ENCODE measurements around the gene ARHGEF7.
A peak's percentile ranks its signal among the peaks of the same experiment; 100 is the strongest.

Gene ARHGEF7

GRCh38 chr13:111325941-111326620 lies 211.0 kb downstream of the ARHGEF7 start:
- H3K27me3 ChIP-seq (replicated peaks; ENCODE audit: control insufficient read depth, insufficient read depth, low read length) = peaks cover 21% of the 10 kb centered on the region
- H3K4me1 ChIP-seq (ENCODE audit: control insufficient read depth, insufficient read depth, low read length) = no peaks in the 10 kb centered on the region
- no peaks in the 10 kb centered on the region for H3K9me3 ChIP-seq (ENCODE audit: control insufficient read depth, low read length)
- H3K4me3 ChIP-seq (ENCODE audit: low read length) = no peak overlapping the region
- no peak for DNase-seq (ENCODE audit: low read depth)
- no peaks in the 10 kb centered on the region for H3K36me3 ChIP-seq (ENCODE audit: control insufficient read depth, insufficient read depth, low read length, severe bottlenecking)
- H3K9ac ChIP-seq (ENCODE audit: low read length) = no peak overlapping the region

- Histone ChIP-seq H3K9ac (ENCODE audit: low read length) (no peak overlapping the region), H3K36me3 (ENCODE audit: control insufficient read depth, insufficient read depth, low read length, severe bottlenecking) (no peaks in the 10 kb centered on the region), H3K27me3 (replicated peaks; ENCODE audit: control insufficient read depth, insufficient read depth, low read length) (peaks cover 21% of the 10 kb centered on the region), H3K4me3 (ENCODE audit: low read length) (no peak overlapping the region), H3K4me1 (ENCODE audit: control insufficient read depth, insufficient read depth, low read length) (no peaks in the 10 kb centered on the region), H3K9me3 (ENCODE audit: control insufficient read depth, low read length) (no peaks in the 10 kb centered on the region)
- DNase-seq (ENCODE audit: low read depth) = no peak
Measured at GRCh38 chr13:111326621-111326965, 211.5 kb downstream of the ARHGEF7 start.

GRCh38 chr13:111326981-111327642 lies 212.0 kb downstream of the ARHGEF7 start:
- no peak overlapping the region for H3K9ac ChIP-seq (ENCODE audit: low read length)
- no peaks in the 10 kb centered on the region for H3K36me3 ChIP-seq (ENCODE audit: control insufficient read depth, insufficient read depth, low read length, severe bottlenecking)
- peaks cover 21% of the 10 kb centered on the region for H3K27me3 ChIP-seq (replicated peaks; ENCODE audit: control insufficient read depth, insufficient read depth, low read length)
- H3K4me3 ChIP-seq (ENCODE audit: low read length) = no peak overlapping the region
- H3K4me1 ChIP-seq (ENCODE audit: control insufficient read depth, insufficient read depth, low read length) = no peaks in the 10 kb centered on the region
- DNase-seq (ENCODE audit: low read depth) = no peak
- H3K9me3 ChIP-seq (ENCODE audit: control insufficient read depth, low read length) = no peaks in the 10 kb centered on the region

GRCh38 chr13:111327730-111328573 lies 212.8 kb downstream of the ARHGEF7 start:
- Histone ChIP-seq H3K27me3 (replicated peaks; ENCODE audit: control insufficient read depth, insufficient read depth, low read length) (peaks cover 18% of the 10 kb centered on the region), H3K9me3 (ENCODE audit: control insufficient read depth, low read length) (no peaks in the 10 kb centered on the region), H3K36me3 (ENCODE audit: control insufficient read depth, insufficient read depth, low read length, severe bottlenecking) (no peaks in the 10 kb centered on the region), H3K4me1 (ENCODE audit: control insufficient read depth, insufficient read depth, low read length) (no peaks in the 10 kb centered on the region), H3K4me3 (ENCODE audit: low read length) (no peak overlapping the region), H3K9ac (ENCODE audit: low read length) (no peak overlapping the region)
- DNase-seq (ENCODE audit: low read depth) = no peak

GRCh38 chr13:111328574-111329410 lies 213.7 kb downstream of the ARHGEF7 start:
- no peaks in the 10 kb centered on the region for H3K9me3 ChIP-seq (ENCODE audit: control insufficient read depth, low read length)
- H3K4me1 ChIP-seq (ENCODE audit: control insufficient read depth, insufficient read depth, low read length) = no peaks in the 10 kb centered on the region
- H3K36me3 ChIP-seq (ENCODE audit: control insufficient read depth, insufficient read depth, low read length, severe bottlenecking) = no peaks in the 10 kb centered on the region
- H3K9ac ChIP-seq (ENCODE audit: low read length) = no peak overlapping the region
- DNase-seq (ENCODE audit: low read depth) = no peak
- H3K4me3 ChIP-seq (ENCODE audit: low read length) = no peak overlapping the region
- H3K27me3 ChIP-seq (replicated peaks; ENCODE audit: control insufficient read depth, insufficient read depth, low read length) = peaks cover 16% of the 10 kb centered on the region

- H3K4me1 ChIP-seq (ENCODE audit: control insufficient read depth, insufficient read depth, low read length) = no peaks in the 10 kb centered on the region
- H3K9ac ChIP-seq (ENCODE audit: low read length) = no peak overlapping the region
- H3K9me3 ChIP-seq (ENCODE audit: control insufficient read depth, low read length) = no peaks in the 10 kb centered on the region
- H3K36me3 ChIP-seq (ENCODE audit: control insufficient read depth, insufficient read depth, low read length, severe bottlenecking) = no peaks in the 10 kb centered on the region
- peaks cover 12% of the 10 kb centered on the region for H3K27me3 ChIP-seq (replicated peaks; ENCODE audit: control insufficient read depth, insufficient read depth, low read length)
- no peak overlapping the region for H3K4me3 ChIP-seq (ENCODE audit: low read length)
- DNase-seq (ENCODE audit: low read depth) = no peak
Measured at GRCh38 chr13:111329641-111330040, 214.5 kb downstream of the ARHGEF7 start.

GRCh38 chr13:111330066-111330610 lies 215.0 kb downstream of the ARHGEF7 start:
- no peaks in the 10 kb centered on the region for H3K4me1 ChIP-seq (ENCODE audit: control insufficient read depth, insufficient read depth, low read length)
- H3K9me3 ChIP-seq (ENCODE audit: control insufficient read depth, low read length) = no peaks in the 10 kb centered on the region
- no peaks in the 10 kb centered on the region for H3K36me3 ChIP-seq (ENCODE audit: control insufficient read depth, insufficient read depth, low read length, severe bottlenecking)
- H3K4me3 ChIP-seq (ENCODE audit: low read length) = no peak overlapping the region
- H3K27me3 ChIP-seq (replicated peaks; ENCODE audit: control insufficient read depth, insufficient read depth, low read length) = peaks cover 7% of the 10 kb centered on the region
- DNase-seq (ENCODE audit: low read depth) = no peak
- no peak overlapping the region for H3K9ac ChIP-seq (ENCODE audit: low read length)

GRCh38 chr13:111335298-111335697 lies 220.2 kb downstream of the ARHGEF7 start:
- no peak for DNase-seq (ENCODE audit: low read depth)
- Histone ChIP-seq H3K9me3 (ENCODE audit: control insufficient read depth, low read length) (no peaks in the 10 kb centered on the region), H3K36me3 (ENCODE audit: control insufficient read depth, insufficient read depth, low read length, severe bottlenecking) (no peaks in the 10 kb centered on the region), H3K27me3 (replicated peaks; ENCODE audit: control insufficient read depth, insufficient read depth, low read length) (no peaks in the 10 kb centered on the region), H3K4me3 (ENCODE audit: low read length) (no peak overlapping the region), H3K9ac (ENCODE audit: low read length) (no peak overlapping the region), H3K4me1 (ENCODE audit: control insufficient read depth, insufficient read depth, low read length) (peaks cover 13% of the 10 kb centered on the region)

- DNase-seq (ENCODE audit: low read depth) = peak; percentile 27
- Histone ChIP-seq H3K9ac (ENCODE audit: low read length) (no peak overlapping the region), H3K27me3 (replicated peaks; ENCODE audit: control insufficient read depth, insufficient read depth, low read length) (no peaks in the 10 kb centered on the region), H3K9me3 (ENCODE audit: control insufficient read depth, low read length) (no peaks in the 10 kb centered on the region), H3K4me1 (ENCODE audit: control insufficient read depth, insufficient read depth, low read length) (peaks cover 13% of the 10 kb centered on the region), H3K36me3 (ENCODE audit: control insufficient read depth, insufficient read depth, low read length, severe bottlenecking) (no peaks in the 10 kb centered on the region), H3K4me3 (ENCODE audit: low read length) (no peak overlapping the region)
Measured at GRCh38 chr13:111336666-111337065, 221.6 kb downstream of the ARHGEF7 start.

GRCh38 chr13:111337206-111337605 lies 222.1 kb downstream of the ARHGEF7 start:
- DNase-seq (ENCODE audit: low read depth) = peak; percentile 90
- H3K4me1 ChIP-seq (ENCODE audit: control insufficient read depth, insufficient read depth, low read length) = peaks cover 13% of the 10 kb centered on the region
- H3K9me3 ChIP-seq (ENCODE audit: control insufficient read depth, low read length) = no peaks in the 10 kb centered on the region
- no peak overlapping the region for H3K9ac ChIP-seq (ENCODE audit: low read length)
- no peaks in the 10 kb centered on the region for H3K36me3 ChIP-seq (ENCODE audit: control insufficient read depth, insufficient read depth, low read length, severe bottlenecking)
- H3K4me3 ChIP-seq (ENCODE audit: low read length) = no peak overlapping the region
- H3K27me3 ChIP-seq (replicated peaks; ENCODE audit: control insufficient read depth, insufficient read depth, low read length) = no peaks in the 10 kb centered on the region

All from adipocyte (in vitro differentiated cells).